CD4-positive, CD25-positive, alpha-beta regulatory T cell (primary cell): ENCODE measurements around the gene NDUFAF3. TPM values are rescaled to one million over a fixed set of nuclear protein-coding genes. Genes with fewer than 3 reads are reported as not detected.
A peak's percentile ranks its signal among the peaks of the same experiment; 100 is the strongest.

Experiments
- ATAC-seq, 2 donors: fragments of 150-1000 bp; cut with Tn5 transposase; one replicate each; pipeline ENCODE4 v1.10.0; 2021; ENCODE audit warnings: low read depth in 2 of 2, moderate number of reproducible peaks in 2 of 2, moderate library complexity in 1 of 2
- DNase-seq, 3 donors: peaks; one replicate each; pipeline versions ENCODE4 v3.0.0 to v3.0.0-alpha.2; 2012 to 2022; ENCODE audit warnings: mixed read lengths in 1 of 3
- H3K27ac ChIP-seq: one replicate; pipeline ENCODE4 v1.7.0; 2013; ENCODE audit warnings: mild to moderate bottlenecking, low read length; ENCODE audit not compliant: insufficient read depth, poor library complexity, severe bottlenecking
- H3K27me3 ChIP-seq: one replicate; pipeline ENCODE4 v1.7.0; 2013; ENCODE audit warnings: low read length; ENCODE audit not compliant: control insufficient read depth, insufficient read depth
- H3K36me3 ChIP-seq: one replicate; pipeline ENCODE4 v1.7.0; 2013; ENCODE audit warnings: mild to moderate bottlenecking, low read length, moderate library complexity; ENCODE audit not compliant: control insufficient read depth, insufficient read depth
- H3K4me1 ChIP-seq: 2 replicates; pipeline ENCODE4 v1.7.0; 2013; ENCODE audit warnings: mild to moderate bottlenecking, low read length; ENCODE audit not compliant: insufficient read depth, control insufficient read depth, poor library complexity, severe bottlenecking
- H3K4me3 ChIP-seq: one replicate; pipeline ENCODE4 v1.7.0; 2013; ENCODE audit warnings: low read depth, mild to moderate bottlenecking, low read length, moderate library complexity
- H3K9me3 ChIP-seq, 2 experiments: 1 replicate in 1 of 2; 2 replicates in 1 of 2; pipeline ENCODE4 v1.7.0; 2013; ENCODE audit warnings: low read length in 2 of 2, mild to moderate bottlenecking in 1 of 2, moderate library complexity in 1 of 2; ENCODE audit not compliant: control insufficient read depth in 2 of 2
- H3K27ac Mint-ChIP-seq, 3 donors: one replicate each; pipeline ENCODE4 v1.8.0; 2020 to 2022; ENCODE audit warnings: mild to moderate bottlenecking in 3 of 3, mixed read lengths in 3 of 3, moderate library complexity in 2 of 3
- H3K27me3 Mint-ChIP-seq: one replicate; pipeline ENCODE4 v1.8.0; 2022; ENCODE audit warnings: mild to moderate bottlenecking, mixed read lengths
- H3K36me3 Mint-ChIP-seq: one replicate; pipeline ENCODE4 v1.8.0; 2020; ENCODE audit warnings: mixed read lengths
- H3K4me1 Mint-ChIP-seq, 4 donors: one replicate each; pipeline ENCODE4 v1.8.0; 2020 to 2022; ENCODE audit warnings: mixed read lengths in 4 of 4, mild to moderate bottlenecking in 1 of 4
- H3K4me3 Mint-ChIP-seq, 4 donors: one replicate each; pipeline ENCODE4 v1.8.0; 2020 to 2022; ENCODE audit warnings: mild to moderate bottlenecking in 4 of 4, mixed read lengths in 4 of 4, moderate library complexity in 3 of 4
- H3K9me3 Mint-ChIP-seq, 7 donors: one replicate each; pipeline ENCODE4 v1.8.0; 2020 to 2022; ENCODE audit warnings: mixed read lengths in 7 of 7, mild to moderate bottlenecking in 3 of 7, moderate library complexity in 2 of 7
- polyA plus RNA-seq, 4 donors: library from polyadenylated mRNA; unstranded; fragments of 300-500 nt; fragmentation: Illumina TruSeq; gene quantifications; one replicate each; pipeline ENCODE4 v1.2.3, GENCODE V29; 2021
- total RNA-seq: library from RNA; stranded (reverse); gene quantifications from one replicate; pipeline ENCODE4 v1.2.3, GENCODE V29; 2022

The NDUFAF3 gene
- total and polyA plus RNA-seq, 5 donors from 2014 or later, result 57.8 to 179 (median 161) TPM

DNA sequence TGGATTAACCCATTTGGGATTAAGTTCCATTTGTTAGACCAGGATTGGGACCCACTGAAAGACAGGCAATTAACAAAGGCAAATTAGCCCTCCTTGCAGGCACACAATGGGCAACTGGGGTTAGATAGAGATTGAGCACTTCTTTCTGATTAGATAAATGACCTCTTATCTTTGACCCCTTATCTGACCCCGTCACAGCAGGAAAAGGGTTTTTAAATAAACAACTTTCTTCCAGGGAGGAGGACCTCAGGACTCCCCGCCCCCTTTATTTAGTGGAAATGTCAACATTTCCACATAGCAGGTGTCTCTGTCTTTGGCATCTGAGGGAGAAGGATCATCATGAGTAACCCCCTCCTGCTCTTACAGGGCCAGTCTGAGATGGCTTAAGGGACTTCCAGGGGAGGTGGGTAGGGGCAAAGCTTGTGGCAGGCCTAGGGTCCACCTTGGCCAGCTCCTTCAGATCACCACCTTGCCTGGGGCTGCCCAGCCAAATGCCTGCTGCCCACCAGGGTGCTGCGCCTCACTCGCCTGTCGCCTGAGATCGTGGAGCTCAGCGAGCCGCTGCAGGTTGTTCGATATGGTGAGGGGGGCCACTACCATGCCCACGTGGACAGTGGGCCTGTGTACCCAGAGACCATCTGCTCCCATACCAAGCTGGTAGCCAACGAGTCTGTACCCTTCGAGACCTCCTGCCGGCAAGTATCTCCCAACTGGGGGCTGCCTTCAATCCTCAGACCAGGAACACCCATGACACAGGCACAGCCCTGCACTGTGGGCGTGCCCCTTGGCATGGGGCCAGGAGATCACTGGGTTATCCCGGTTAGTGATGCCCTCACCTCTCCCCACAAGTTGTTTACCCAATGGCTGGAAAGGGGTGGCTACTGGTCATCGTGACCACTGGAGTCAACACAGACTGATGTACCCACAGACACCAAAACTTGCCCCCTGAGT lies 17.3 kb upstream of the NDUFAF3 start:
- Mint-ChIP-seq H3K36me3 (peaks cover 2% of the 10 kb centered on the region), H3K9me3 (peaks cover 0 to 1% (median 0%) of the 10 kb centered on the region in 7 donors), H3K4me3 (peak overlapping the region in 2 of 4 donors; percentile 4 to 54), H3K4me1 (peaks cover 0 to 32% (median 21%) of the 10 kb centered on the region in 4 donors), H3K27me3 (no peaks in the 10 kb centered on the region), H3K27ac (no peak overlapping the region)
- DNase-seq (no peak), ATAC-seq (no peak)
- Histone ChIP-seq H3K27ac (no peak overlapping the region), H3K4me1 (peaks cover 19% of the 10 kb centered on the region), H3K9me3 (no peaks in the 10 kb centered on the region), H3K4me3 (no peak overlapping the region), H3K27me3 (no peaks in the 10 kb centered on the region), H3K36me3 (no peaks in the 10 kb centered on the region)

DNA sequence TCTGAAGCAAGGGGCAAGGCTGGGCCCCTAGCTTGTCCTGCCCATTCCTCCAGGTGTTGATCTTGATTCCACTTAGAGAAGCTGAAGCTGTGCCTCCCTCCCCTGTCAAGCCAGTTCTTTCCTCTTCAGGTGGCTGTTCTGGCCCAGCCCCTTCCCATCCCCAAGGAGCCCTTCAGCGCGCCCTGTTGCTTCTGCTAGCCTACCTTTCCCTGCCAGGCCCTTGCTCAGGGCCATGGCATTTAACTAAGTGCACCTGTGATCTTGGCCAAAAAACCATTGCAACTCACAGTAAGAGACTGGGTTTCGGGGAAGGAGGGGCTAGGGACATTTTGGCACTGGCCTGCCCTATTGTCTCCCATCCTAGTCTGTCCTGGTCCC lies 16.6 kb upstream of the NDUFAF3 start:
- Mint-ChIP-seq H3K4me1 (peaks cover 0 to 32% (median 19%) of the 10 kb centered on the region in 4 donors), H3K4me3 (peak overlapping the region in 2 of 4 donors; percentile 8 to 44), H3K27ac (no peak overlapping the region), H3K36me3 (peaks cover 2% of the 10 kb centered on the region), H3K27me3 (no peaks in the 10 kb centered on the region), H3K9me3 (peaks cover 0 to 1% (median 0%) of the 10 kb centered on the region in 7 donors)
- no peak for ATAC-seq
- no peak overlapping the region for H3K27ac ChIP-seq
- H3K4me3 ChIP-seq, result no peak overlapping the region
- no peaks in the 10 kb centered on the region for H3K36me3 ChIP-seq
- no peak for DNase-seq
- H3K27me3 ChIP-seq, result no peaks in the 10 kb centered on the region
- H3K9me3 ChIP-seq, result no peaks in the 10 kb centered on the region
- H3K4me1 ChIP-seq, result peaks cover 19% of the 10 kb centered on the region

DNA sequence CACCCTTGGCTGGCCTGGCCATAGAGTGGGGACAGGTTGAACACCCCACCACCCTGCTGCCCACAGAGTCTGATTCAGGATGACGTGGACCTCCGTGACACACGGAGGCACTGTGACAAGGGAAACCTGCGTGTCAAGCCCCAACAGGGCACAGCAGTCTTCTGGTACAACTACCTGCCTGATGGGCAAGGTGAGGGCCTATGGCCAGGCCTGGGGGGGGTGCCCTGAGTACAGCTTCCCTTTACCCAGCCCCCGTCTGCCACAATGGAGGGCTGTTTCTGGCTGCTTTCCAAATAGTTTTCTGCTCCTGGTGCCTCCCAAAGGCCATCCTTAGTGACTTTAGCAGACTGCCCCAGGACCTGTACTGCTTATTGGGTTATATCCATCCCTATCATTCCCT lies 15.9 kb upstream of the NDUFAF3 start:
- peak overlapping the region; percentile 61 for H3K4me3 ChIP-seq
- H3K9me3 ChIP-seq, result no peaks in the 10 kb centered on the region
- Mint-ChIP-seq H3K36me3 (peaks cover 2% of the 10 kb centered on the region), H3K27me3 (no peaks in the 10 kb centered on the region), H3K27ac (no peak overlapping the region), H3K4me1 (peaks cover 0 to 32% (median 19%) of the 10 kb centered on the region in 4 donors), H3K4me3 (peak overlapping the region; percentile 94 to 99 (median 97)), H3K9me3 (peaks cover 0 to 1% (median 0%) of the 10 kb centered on the region in 7 donors)
- H3K27ac ChIP-seq, result peak overlapping the region; percentile 93
- H3K4me1 ChIP-seq, result peaks cover 19% of the 10 kb centered on the region
- no peak for DNase-seq
- H3K27me3 ChIP-seq, result no peaks in the 10 kb centered on the region
- no peak for ATAC-seq
- H3K36me3 ChIP-seq, result no peaks in the 10 kb centered on the region

DNA sequence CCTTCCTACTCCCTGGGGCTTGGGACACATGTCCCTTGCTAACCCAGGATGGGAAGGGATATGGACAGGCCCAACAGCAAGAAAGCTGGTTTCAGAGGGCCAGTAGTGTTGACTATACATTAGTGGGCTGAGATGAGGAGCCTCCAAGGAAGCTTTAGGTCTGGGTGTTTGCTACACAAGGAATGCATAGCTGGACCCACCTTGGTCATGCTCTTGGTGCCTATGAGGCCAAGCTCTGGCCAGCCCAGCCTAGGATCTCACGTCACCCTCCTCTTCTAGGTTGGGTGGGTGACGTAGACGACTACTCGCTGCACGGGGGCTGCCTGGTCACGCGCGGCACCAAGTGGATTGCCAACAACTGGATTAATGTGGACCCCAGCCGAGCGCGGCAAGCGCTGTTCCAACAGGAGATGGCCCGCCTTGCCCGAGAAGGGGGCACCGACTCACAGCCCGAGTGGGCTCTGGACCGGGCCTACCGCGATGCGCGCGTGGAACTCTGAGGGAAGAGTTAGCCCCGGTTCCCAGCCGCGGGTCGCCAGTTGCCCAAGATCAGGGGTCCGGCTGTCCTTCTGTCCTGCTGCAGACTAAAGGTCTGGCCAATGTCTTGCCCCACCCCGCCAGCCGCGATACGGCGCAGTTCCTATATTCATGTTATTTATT lies 15.4 kb upstream of the NDUFAF3 start:
- H3K27me3 ChIP-seq, result no peaks in the 10 kb centered on the region
- ATAC-seq (no peak), DNase-seq (peak in 1 of 3 donors; percentile 32)
- peaks cover 0 to 1% (median 0%) of the 10 kb centered on the region in 7 donors for H3K9me3 Mint-ChIP-seq
- H3K36me3 Mint-ChIP-seq, result peaks cover 2% of the 10 kb centered on the region
- H3K27ac ChIP-seq, result peak overlapping the region; percentile 93
- H3K27ac Mint-ChIP-seq, result peak overlapping the region; percentile 98 to 100 (median 99)
- H3K4me3 Mint-ChIP-seq, result peak overlapping the region; percentile 94 to 99 (median 97)
- H3K4me1 ChIP-seq, result peaks cover 19% of the 10 kb centered on the region
- peak overlapping the region; percentile 61 for H3K4me3 ChIP-seq
- no peaks in the 10 kb centered on the region for H3K27me3 Mint-ChIP-seq
- peaks cover 2% of the 10 kb centered on the region for H3K36me3 ChIP-seq
- H3K9me3 ChIP-seq, result no peaks in the 10 kb centered on the region
- H3K4me1 Mint-ChIP-seq, result peaks cover 0 to 32% (median 20%) of the 10 kb centered on the region in 4 donors

DNA sequence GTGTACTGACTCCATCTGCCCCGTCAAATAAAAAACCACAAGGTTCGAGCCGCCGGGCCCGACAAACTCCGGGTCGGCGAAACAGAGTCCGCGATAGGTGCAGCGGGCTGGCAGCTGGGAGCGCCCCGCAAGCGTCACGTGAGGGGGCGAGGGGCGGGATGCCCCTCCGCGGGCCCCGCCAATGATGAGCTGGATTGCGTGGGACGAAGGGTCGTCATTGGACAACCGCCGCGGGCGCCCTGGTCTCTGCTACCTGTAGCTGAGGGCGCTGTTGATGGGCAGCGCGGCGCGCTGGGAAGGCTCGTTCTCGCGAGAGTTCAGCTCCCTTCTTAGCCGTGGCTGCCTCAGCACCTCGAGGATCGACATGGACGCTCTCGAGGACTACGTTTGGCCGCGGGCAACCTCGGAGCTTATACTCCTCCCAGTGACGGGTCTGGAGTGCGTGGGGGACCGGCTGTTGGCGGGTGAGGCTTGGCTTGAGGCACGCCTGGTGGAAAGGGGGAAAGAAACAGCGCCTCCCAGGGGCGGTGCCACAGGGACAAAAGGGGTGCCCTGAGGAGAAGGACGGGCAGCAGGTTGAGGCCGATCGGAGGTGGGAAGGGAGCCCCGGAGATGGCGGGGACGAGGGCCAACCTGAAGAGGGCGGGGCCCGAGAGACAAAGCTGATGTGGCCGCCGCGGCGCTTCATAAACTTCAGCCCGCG lies 14.7 kb upstream of the NDUFAF3 start, which contains the start of gene WDR6:
Gene WDR6 (plus strand): TSS at position 324 of the 703 bp plus-strand sequence. CDS start 41 bp downstream, at position 365.
- H3K9me3 ChIP-seq, result no peaks in the 10 kb centered on the region
- peak within 1 kb of the TSS; percentile 94 to 99 (median 97) for H3K4me3 Mint-ChIP-seq
- DNase-seq (peak; percentile 97 to 99 (median 97)), ATAC-seq (peak; percentile 95)
- peak within 1 kb of the TSS; percentile 66 for H3K4me3 ChIP-seq
- no peaks in the 10 kb centered on the region for H3K27me3 ChIP-seq
- H3K36me3 ChIP-seq, result peaks cover 9% of the 10 kb centered on the region
- H3K27me3 Mint-ChIP-seq, result no peaks in the 10 kb centered on the region
- H3K9me3 Mint-ChIP-seq, result peaks cover 0 to 1% (median 0%) of the 10 kb centered on the region in 7 donors
- H3K27ac ChIP-seq, result peak within 1 kb of the TSS; percentile 93
- H3K27ac Mint-ChIP-seq, result peak within 1 kb of the TSS; percentile 98 to 100 (median 99)
- peaks cover 7% of the 10 kb centered on the region for H3K36me3 Mint-ChIP-seq
- H3K4me1 Mint-ChIP-seq, result peaks cover 0 to 34% (median 22%) of the 10 kb centered on the region in 4 donors
- H3K4me1 ChIP-seq, result peaks cover 19% of the 10 kb centered on the region

DNA sequence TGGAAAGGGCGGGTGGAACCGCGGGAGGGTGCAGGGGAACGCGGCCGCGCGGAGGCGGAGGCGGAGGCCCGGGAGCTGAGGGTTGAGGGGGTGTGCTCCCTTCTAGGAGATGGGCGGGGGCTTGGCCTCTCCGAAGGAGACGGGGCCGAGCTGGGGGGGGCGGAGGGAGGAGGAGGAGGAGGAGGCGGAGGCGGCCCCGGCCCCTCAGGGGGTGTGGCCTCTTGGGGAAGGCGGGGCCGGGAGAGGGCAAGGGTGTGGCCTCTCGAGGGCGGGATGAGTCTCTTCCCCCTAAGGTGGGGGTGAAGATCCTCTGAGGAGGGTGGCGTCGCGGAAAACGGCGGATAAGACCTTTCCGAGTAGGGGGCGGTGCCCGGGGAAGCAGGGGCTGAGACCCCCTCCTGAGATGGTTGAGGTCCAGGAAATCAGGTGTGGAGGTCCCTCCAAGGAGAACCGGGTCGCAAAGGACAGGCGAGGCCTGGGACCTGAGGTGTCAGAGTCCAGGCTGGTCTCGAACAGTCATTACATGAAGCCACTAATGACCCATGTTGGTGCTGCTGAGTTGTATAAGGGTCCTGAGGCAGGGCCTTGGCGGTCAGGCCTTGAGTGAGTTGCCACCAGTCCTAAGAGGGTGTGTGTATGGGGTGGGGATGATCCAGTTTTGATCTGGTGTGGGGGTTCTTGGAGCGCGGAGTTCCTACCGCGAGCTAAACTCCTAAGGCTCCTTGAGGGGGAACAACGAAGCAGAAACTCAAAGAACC lies 14.0 kb upstream of the NDUFAF3 start:
- ATAC-seq (peak; percentile 47 to 49), DNase-seq (peak; percentile 78 to 91 (median 86))
- H3K27ac ChIP-seq, result peak overlapping the region; percentile 93
- H3K36me3 ChIP-seq, result peaks cover 16% of the 10 kb centered on the region
- no peaks in the 10 kb centered on the region for H3K27me3 Mint-ChIP-seq
- peaks cover 7% of the 10 kb centered on the region for H3K36me3 Mint-ChIP-seq
- peak overlapping the region; percentile 66 for H3K4me3 ChIP-seq
- H3K9me3 Mint-ChIP-seq, result no peaks in the 10 kb centered on the region
- peak overlapping the region; percentile 94 to 99 (median 97) for H3K4me3 Mint-ChIP-seq
- H3K27ac Mint-ChIP-seq, result peak overlapping the region; percentile 98 to 100 (median 99)
- peaks cover 0 to 30% (median 24%) of the 10 kb centered on the region in 4 donors for H3K4me1 Mint-ChIP-seq
- H3K27me3 ChIP-seq, result no peaks in the 10 kb centered on the region
- H3K9me3 ChIP-seq, result no peaks in the 10 kb centered on the region
- peaks cover 19% of the 10 kb centered on the region for H3K4me1 ChIP-seq
